ENCODE data around the gene LRRC8D.

DNA sequence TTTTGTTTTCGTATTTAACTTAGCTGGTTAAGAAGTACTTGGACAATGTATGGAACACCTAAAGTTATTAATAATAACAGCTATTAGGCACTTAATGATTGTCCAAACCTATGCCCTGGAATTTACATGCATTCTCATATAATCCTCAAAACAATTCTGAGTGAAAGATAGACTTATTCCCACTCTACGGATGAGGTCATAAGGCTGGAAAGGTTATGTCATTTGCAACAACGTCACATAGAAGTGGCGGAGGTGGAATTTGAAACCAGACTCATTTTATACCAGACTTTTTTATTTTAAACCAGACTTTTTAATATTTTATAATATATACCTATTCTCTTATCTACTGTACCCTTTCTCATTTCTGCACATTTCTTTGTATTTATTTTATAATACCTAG, 8.4 kb downstream of the LRRC8D start:
- TF ChIP-seq, protein P1, sequence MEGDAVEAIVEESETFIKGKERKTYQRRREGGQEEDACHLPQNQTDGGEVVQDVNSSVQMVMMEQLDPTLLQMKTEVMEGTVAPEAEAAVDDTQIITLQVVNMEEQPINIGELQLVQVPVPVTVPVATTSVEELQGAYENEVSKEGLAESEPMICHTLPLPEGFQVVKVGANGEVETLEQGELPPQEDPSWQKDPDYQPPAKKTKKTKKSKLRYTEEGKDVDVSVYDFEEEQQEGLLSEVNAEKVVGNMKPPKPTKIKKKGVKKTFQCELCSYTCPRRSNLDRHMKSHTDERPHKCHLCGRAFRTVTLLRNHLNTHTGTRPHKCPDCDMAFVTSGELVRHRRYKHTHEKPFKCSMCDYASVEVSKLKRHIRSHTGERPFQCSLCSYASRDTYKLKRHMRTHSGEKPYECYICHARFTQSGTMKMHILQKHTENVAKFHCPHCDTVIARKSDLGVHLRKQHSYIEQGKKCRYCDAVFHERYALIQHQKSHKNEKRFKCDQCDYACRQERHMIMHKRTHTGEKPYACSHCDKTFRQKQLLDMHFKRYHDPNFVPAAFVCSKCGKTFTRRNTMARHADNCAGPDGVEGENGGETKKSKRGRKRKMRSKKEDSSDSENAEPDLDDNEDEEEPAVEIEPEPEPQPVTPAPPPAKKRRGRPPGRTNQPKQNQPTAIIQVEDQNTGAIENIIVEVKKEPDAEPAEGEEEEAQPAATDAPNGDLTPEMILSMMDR (IDR thresholded peaks at IDR 0.05) = no peak
- TF ChIP-seq POLR2A (IDR thresholded peaks at IDR 0.05) = no peak

All from heart left ventricle (tissue), 13 donors.